ENCODE measurements around the gene LHB.
A peak's percentile ranks its signal among the peaks of the same experiment; 100 is the strongest.

Gene LHB

GRCh38 chr19:49004133-49004532 is 12.8 kb downstream of the LHB start:
- DNase-seq (ENCODE audit: low spot score) = no peak
- TF ChIP-seq CTCF (IDR thresholded peaks at IDR 0.05; ENCODE audit: extremely low read depth, missing control alignments) = no peak

DNA sequence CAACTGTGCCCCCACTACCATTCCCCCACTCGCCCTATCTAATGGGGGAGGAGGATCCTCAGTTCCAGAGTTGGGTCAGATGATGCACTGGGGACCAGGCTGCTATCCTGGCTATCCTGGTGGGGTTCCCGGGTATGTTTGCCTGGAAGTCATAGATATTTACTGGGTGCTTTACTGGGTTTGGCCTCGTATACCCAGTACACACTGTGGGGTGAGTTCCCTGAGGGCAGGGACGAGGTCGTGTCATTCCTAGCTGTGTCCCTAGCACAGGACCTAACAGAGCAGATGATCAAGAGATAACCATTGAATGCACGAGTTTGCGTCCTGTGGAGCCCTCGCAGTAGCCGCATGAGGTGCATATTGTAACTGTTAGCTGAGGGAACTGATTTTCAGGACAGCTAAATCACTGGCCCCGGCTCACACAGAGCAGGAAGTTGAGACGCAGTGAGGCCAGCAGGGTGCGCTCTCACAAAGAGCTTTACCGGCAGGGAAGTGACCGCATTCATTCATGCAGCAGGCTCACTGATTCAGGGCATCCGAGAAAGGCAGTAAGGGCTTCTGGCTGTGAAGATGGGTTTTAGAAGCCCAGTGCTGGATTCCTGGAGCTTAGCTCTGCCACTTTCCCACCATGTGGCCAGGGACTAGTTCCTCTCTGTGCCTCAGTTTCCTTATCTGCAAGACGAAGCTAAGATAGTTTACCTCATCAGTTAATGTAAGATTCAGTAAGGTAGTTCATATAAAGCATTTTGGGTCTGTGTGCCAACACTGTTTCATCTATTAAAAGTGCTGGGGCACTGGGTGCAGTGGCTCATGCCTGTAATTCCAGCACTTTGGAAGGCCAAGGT is 17.2 kb downstream of the LHB start:
- DNase-seq (ENCODE audit: low spot score) = peak; percentile 60
- TF ChIP-seq CTCF (IDR thresholded peaks at IDR 0.05; ENCODE audit: extremely low read depth, missing control alignments) = peak; percentile 41

DNA sequence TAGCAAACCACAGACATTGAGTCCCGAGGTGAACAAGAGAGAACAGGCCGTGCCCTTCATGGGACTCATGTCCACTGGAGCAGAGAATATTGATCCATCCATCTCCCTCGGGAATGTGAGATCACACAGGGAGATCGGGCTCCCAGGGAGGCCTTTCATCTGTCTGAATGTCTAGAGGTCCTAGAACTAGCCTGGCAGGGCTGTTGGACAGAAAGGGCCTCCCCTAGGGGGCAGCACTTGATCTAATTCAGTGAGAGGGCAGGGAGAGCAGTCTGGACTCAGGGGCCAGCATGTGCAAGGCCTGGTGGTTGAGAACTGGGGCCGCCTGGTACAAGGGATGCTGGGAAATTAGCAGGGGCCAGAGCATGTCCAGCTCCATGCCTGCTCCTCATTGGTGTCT is 18.9 kb downstream of the LHB start:
- TF ChIP-seq CTCF (IDR thresholded peaks at IDR 0.05; ENCODE audit: extremely low read depth, missing control alignments) = peak; percentile 67
- peak; percentile 57 for DNase-seq (ENCODE audit: low spot score)

DNA sequence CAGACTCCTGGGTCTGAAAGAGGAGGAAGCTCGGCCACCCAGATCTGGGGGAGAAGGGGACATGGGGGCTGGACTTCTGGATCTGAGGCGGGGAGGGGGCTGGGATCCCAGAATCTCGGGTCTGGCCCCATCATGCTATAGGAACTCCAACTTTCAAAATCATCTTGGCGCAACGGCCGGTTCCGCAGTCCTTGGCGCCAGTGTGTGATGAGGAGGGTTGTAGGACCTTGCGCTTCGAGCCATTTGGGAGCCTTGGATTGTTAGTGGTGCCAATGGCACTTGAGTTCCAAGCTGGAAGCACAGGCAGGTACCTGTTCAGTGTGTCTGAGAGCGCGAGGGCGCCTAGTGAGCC is 22.9 kb downstream of the LHB start:
- no peak for DNase-seq (ENCODE audit: low spot score)

GRCh38 chr19:48993175-48994034 is 23.5 kb downstream of the LHB start, which contains the start of the genes GYS1 and RUVBL2:
TSS of gene GYS1 (minus strand) at chr19:48993309. CDS start at chr19:48993112, 197 bp downstream.
TSS of gene RUVBL2 (plus strand) at chr19:48993887. CDS start at chr19:48993912, 25 bp downstream.
- peak; percentile 98 for DNase-seq (ENCODE audit: low spot score)
- TF ChIP-seq CTCF (IDR thresholded peaks at IDR 0.05; ENCODE audit: extremely low read depth, missing control alignments) = peak; percentile 78

More for the DNA sequence above, 22.9 kb downstream of the LHB start:
- no peak for TF ChIP-seq CTCF (IDR thresholded peaks at IDR 0.05; ENCODE audit: extremely low read depth, missing control alignments)

DNA sequence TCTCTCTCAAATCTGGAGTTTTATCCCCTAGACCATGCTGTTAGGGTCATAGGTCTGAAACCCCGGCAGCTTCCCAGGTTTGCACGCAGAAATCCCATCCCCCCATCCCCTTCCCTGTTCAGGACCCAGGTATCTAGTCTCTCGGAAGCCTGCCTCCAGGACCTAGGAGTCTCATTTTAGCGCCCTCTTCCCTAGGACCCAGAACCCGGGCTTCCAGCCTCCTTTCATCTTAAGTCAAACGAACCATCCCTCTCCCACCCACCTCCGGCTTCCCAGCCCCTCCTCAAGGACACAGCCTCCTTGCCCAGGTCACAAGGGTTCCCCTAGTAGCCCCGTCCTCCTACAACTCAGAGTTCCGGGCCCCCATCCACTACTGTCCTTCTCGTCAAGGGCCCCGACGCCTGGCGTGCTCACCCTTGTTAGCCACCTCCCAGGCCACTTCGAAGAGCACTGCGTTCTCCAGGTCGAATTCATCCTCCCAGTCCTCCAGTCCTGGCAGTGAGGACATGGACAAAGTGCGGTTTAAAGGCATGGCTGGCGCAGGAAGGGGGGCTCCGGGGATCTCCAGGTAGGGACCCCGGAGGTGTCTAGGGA is 24.2 kb downstream of the LHB start:
- no peak for TF ChIP-seq CTCF (IDR thresholded peaks at IDR 0.05; ENCODE audit: extremely low read depth, missing control alignments)
- DNase-seq (ENCODE audit: low spot score) = no peak
